K562 (cell line): ENCODE results near the gene AFDN. TPM values are rescaled to one million over a fixed set of nuclear protein-coding genes. Genes with fewer than 3 reads are reported as not detected.

Experiments
- ATAC-seq: fragments of 200-7000 bp; cut with Tn5 transposase; 3 replicates; pipeline ENCODE4 v1.9.1; 2020; ENCODE audit warnings: moderate library complexity
- BruUV-seq: library from RNA; stranded (reverse); fragments of 400-500 nt; replicated peaks from 2 replicates; lab custom pipeline; 2021; lab: Mats Ljungman, UMichigan
- CTCF ChIA-PET: fragments of 300-600 bp; formaldehyde crosslinking; extraction: SDS; loops from one replicate; lab custom pipeline; 2021; ENCODE audit warnings: low intra/inter-chr PET ratio; lab: Yijun Ruan, JAX
- POLR2A ChIA-PET: fragments of 300-600, 350-650 bp; sonication (Branson Sonifier 250); formaldehyde crosslinking; extraction: SDS; loops from one replicate; lab custom pipeline; 2021; ENCODE audit warnings: antibody characterized with exemption, inconsistent platforms; lab: Yijun Ruan, JAX
- DNase-seq, 4 experiments: peaks; one replicate each; pipeline versions ENCODE4 v3.0.0 to v3.0.0-alpha.2; 2011 to 2018; ENCODE audit warnings: low spot score in 3 of 4, mixed read lengths in 3 of 4; ENCODE audit errors: extremely low read depth in 1 of 4
- FAIRE-seq: peaks from 2 replicates; lab custom pipeline; 2011; peaks lifted over from hg19 to GRCh38; lab: Jason Lieb, UNC
- H2AFZ ChIP-seq: 2 replicates; pipeline ENCODE4 v1.6.0; 2011; ENCODE audit warnings: low read depth, low read length, control low read depth, inconsistent platforms
- H3K27ac ChIP-seq: fragments of 200-600 bp; 3 replicates; pipeline ENCODE4 v1.8.0; 2011; ENCODE audit warnings: low read depth, mild to moderate bottlenecking, control low read depth, inconsistent platforms, low read length, moderate library complexity, mixed read lengths; ENCODE audit errors: extremely low read depth
- H3K27me3 ChIP-seq, 2 experiments: fragments of 300-600 bp in 1 of 2; 2 replicates in 1 of 2; 3 replicates in 1 of 2; pipeline versions ENCODE4 v1.6.0 to v1.8.0; 2011; ENCODE audit warnings: inconsistent platforms in 2 of 2, low read length in 2 of 2, mild to moderate bottlenecking in 1 of 2, mixed read lengths in 1 of 2, moderate library complexity in 1 of 2; ENCODE audit not compliant: control insufficient read depth in 2 of 2, insufficient read depth in 2 of 2
- H3K36me3 ChIP-seq: fragments of 300-600 bp; 3 replicates; pipeline ENCODE4 v1.8.0; 2011; ENCODE audit warnings: mild to moderate bottlenecking, low read length, inconsistent platforms; ENCODE audit not compliant: control insufficient read depth, insufficient read depth
- H3K4me1 ChIP-seq, 2 experiments: fragments of 200-600 bp in 1 of 2; replicated peaks in 1 of 2; 2 replicates in 1 of 2; 3 replicates in 1 of 2; pipeline versions ENCODE4 v1.5.1 to v1.8.0; 2011; ENCODE audit warnings: inconsistent platforms in 2 of 2, low read length in 2 of 2, mild to moderate bottlenecking in 1 of 2, mixed read lengths in 1 of 2, moderate library complexity in 1 of 2; ENCODE audit not compliant: control insufficient read depth in 2 of 2, insufficient read depth in 2 of 2
- H3K4me2 ChIP-seq: 2 replicates; pipeline ENCODE4 v1.6.1; 2011; ENCODE audit warnings: low read length, control low read depth, inconsistent platforms, mixed read lengths; ENCODE audit not compliant: insufficient read depth
- H3K4me3 ChIP-seq: fragments of 200-600 bp; sonication (generic), shearing (Covaris generic); 2 replicates; pipeline ENCODE4 v1.5.1; 2016; ENCODE audit warnings: control low read depth, inconsistent platforms
- H3K79me2 ChIP-seq: fragments of 200-600 bp; 3 replicates; pipeline ENCODE4 v1.8.0; 2011; ENCODE audit warnings: low read length, inconsistent platforms; ENCODE audit not compliant: control insufficient read depth, insufficient read depth
- H3K9ac ChIP-seq, 2 experiments: 2 replicates each; pipeline versions ENCODE4 v1.6.0 to v1.6.1; 2011; ENCODE audit warnings: low read depth in 2 of 2, low read length in 2 of 2, control low read depth in 1 of 2, inconsistent platforms in 1 of 2, mild to moderate bottlenecking in 1 of 2, mixed read lengths in 1 of 2; ENCODE audit not compliant: insufficient read depth in 1 of 2
- H3K9me1 ChIP-seq: one replicate; pipeline ENCODE4 v1.6.0; 2011; ENCODE audit warnings: inconsistent platforms, mild to moderate bottlenecking, low read length, moderate library complexity; ENCODE audit not compliant: control insufficient read depth, insufficient read depth
- H3K9me3 ChIP-seq: replicated peaks from 2 replicates; pipeline ENCODE4 v1.5.1; 2011; ENCODE audit warnings: low read depth, low read length, inconsistent platforms; ENCODE audit not compliant: control insufficient read depth, insufficient read depth
- H4K20me1 ChIP-seq: replicated peaks from 2 replicates; pipeline ENCODE4 v1.6.1; 2011; ENCODE audit warnings: low read length, inconsistent platforms, mixed read lengths; ENCODE audit not compliant: control insufficient read depth, insufficient read depth
- BRF1 ChIP-seq: IDR thresholded peaks from 3 replicates; pipeline ENCODE4 v1.6.1; 2011; ENCODE audit warnings: borderline replicate concordance, mild to moderate bottlenecking; ENCODE audit not compliant: insufficient read length; ENCODE audit errors: extremely low read depth
- CHAMP1 ChIP-seq: fragments of 450-650 bp; IDR thresholded peaks from 2 replicates; pipeline ENCODE4 v1.6.1; 2016; ENCODE audit warnings: mild to moderate bottlenecking
- DPF2 ChIP-seq: fragments of 450-650 bp; IDR thresholded peaks from 2 replicates; pipeline ENCODE4 v1.6.1; 2016
- GTF2A2 ChIP-seq: IDR thresholded peaks from 2 replicates; pipeline ENCODE4 v1.6.1; 2016; ENCODE audit warnings: mild to moderate bottlenecking, missing genetic modification characterization, missing compliant biosample characterization
- HMGN3 ChIP-seq: IDR thresholded peaks from 2 replicates; pipeline ENCODE4 v1.6.1; 2011; ENCODE audit warnings: borderline replicate concordance, low read depth, mild to moderate bottlenecking, mixed read lengths, low read length; ENCODE audit not compliant: insufficient read length; ENCODE audit errors: extremely low read depth
- MCM3 ChIP-seq: fragments of 450-650 bp; IDR thresholded peaks from 2 replicates; pipeline ENCODE4 v1.6.1; 2016
- MTA2 ChIP-seq: fragments of 450-650 bp; IDR thresholded peaks from 2 replicates; pipeline ENCODE4 v1.6.1; 2016; ENCODE audit warnings: low read depth
- POLR2AphosphoS2 ChIP-seq: IDR thresholded peaks from 2 replicates; pipeline ENCODE4 v1.6.1; 2012; ENCODE audit warnings: low read length, improper control_type of control experiment
- SNAPC5 ChIP-seq: fragments of 250-450 bp; sonication (Bioruptor Pico); IDR thresholded peaks from 2 replicates; pipeline ENCODE4 v1.8.0; 2021; ENCODE audit warnings: moderate library complexity, mild to moderate bottlenecking, inconsistent platforms
- TCF3 ChIP-seq: sonication (generic); formaldehyde crosslinking; IDR thresholded peaks from 2 replicates; pipeline ENCODE4 v1.4.0; 2020; ENCODE audit warnings: mild to moderate bottlenecking, missing genetic modification reagents
- TEAD2 ChIP-seq: fragments of 450-650 bp; IDR thresholded peaks from 2 replicates; pipeline ENCODE4 v1.6.1; 2016; ENCODE audit warnings: missing genetic modification characterization, control low read depth, missing compliant biosample characterization
- THRB ChIP-seq: fragments of 450-650 bp; formaldehyde crosslinking; conservative IDR thresholded peaks from 2 replicates; pipeline ENCODE4 v1.4.0; 2022; ENCODE audit warnings: mild to moderate bottlenecking, missing genetic modification characterization
- WGBS: fragments of 100-300 bp; shearing (Covaris generic); methylation state at CpG from one replicate; pipeline ENCODE4 v1.1.6; 2016; ENCODE audit warnings: low coverage, mixed read lengths; ENCODE audit not compliant: insufficient coverage; ENCODE audit errors: missing lambda C conversion rate; 5-methylcytosine and 5-hydroxymethylcytosine counted together
- in situ Hi-C: fragments of 300-500 bp; cut with MboI; formaldehyde crosslinking; loops from 4 replicates; pipeline ENCODE4 v1.15.0; 2018; ENCODE audit warnings: inconsistent platforms, mixed read lengths
- intact Hi-C: fragments of 100-400 bp; cut with micrococcal nuclease; formaldehyde crosslinking; loops from 2 replicates; pipeline ENCODE4 v1.14.2; 2022
- polyA plus RNA-seq, 8 experiments: library from polyadenylated mRNA; depleted of rRNA in 4 of 8; stranded (reverse) in 5 of 8; unstranded in 3 of 8; fragments of >200 nt; fragmentation: Nextera tagmentation in 2 of 8; fragmentation: Illumina TruSeq in 1 of 8; extraction: Ambion mirVana in 2 of 8; extraction: Trizol in 1 of 8; gene quantifications; 2 replicates each; pipeline versions ENCODE4 v1.2.1 to v1.2.3, GENCODE V29; 2011 to 2014; ENCODE audit warnings: inconsistent platforms in 1 of 8, missing spikeins in 1 of 8
- total RNA-seq, 7 experiments: library from RNA; depleted of rRNA in 6 of 7; stranded (reverse); fragments of >200 nt in 6 of 7; fragmentation: Illumina TruSeq in 2 of 7; extraction: Trizol in 2 of 7; gene quantifications; 2 replicates each; pipeline versions ENCODE4 v1.2.1 to v1.2.3, GENCODE V29; 2011 to 2021; ENCODE audit warnings: low replicate concordance in 1 of 7

AFDN gene
- total and polyA plus RNA-seq, 9 of the 15 experiments (the other 6 are each of a cell fraction or from before 2014, with no cell fraction given), result 7.2 to 129 (median 105) TPM

- no peak for FAIRE-seq
- Histone ChIP-seq H3K9ac (peak overlapping the region in 1 of 2 experiments; percentile 64; a peak in 2 of 4 replicates), H3K79me2 (no peaks in the 10 kb centered on the region), H3K4me2 (no peak overlapping the region), H3K4me1 (peaks cover 0 to 17% of the 10 kb centered on the region in 2 experiments; a peak in 2 of 5 replicates), H2AFZ (no peak overlapping the region), H3K9me3 (no peaks in the 10 kb centered on the region), H4K20me1 (peaks cover 3% of the 10 kb centered on the region; the same call in 1 of the 2 replicates), H3K27ac (no peak overlapping the region), H3K4me3 (no peak overlapping the region), H3K9me1 (no peaks in the 10 kb centered on the region), H3K36me3 (no peaks in the 10 kb centered on the region), H3K27me3 (peaks cover 32 to 54% of the 10 kb centered on the region in 2 experiments)
- 11% methylated on average over 22 of the region's 22 CpGs for WGBS
- TF ChIP-seq MCM3, result no peak
- no peak for TF ChIP-seq THRB (CRISPR knock-in tag)
- TF ChIP-seq DPF2, result no peak
- TF ChIP-seq BRF1, result no peak
- TF ChIP-seq POLR2AphosphoS2, result no peak
- TF ChIP-seq TEAD2, result no peak
- TF ChIP-seq GTF2A2 (tag), result no peak
- no peak for TF ChIP-seq SNAPC5 (CRISPR knock-in tag)
- no peak for TF ChIP-seq HMGN3
- no peak for TF ChIP-seq TCF3
- no peak for TF ChIP-seq MTA2
- no peak for TF ChIP-seq CHAMP1
- DNase-seq, result no peak
- no TSS peak for BruUV-seq
- in situ Hi-C loops, result no loop called here
- ChIA-PET CTCF (no interaction called here), POLR2A (no interaction called here)
- ATAC-seq, result no peak
- intact Hi-C loops, result no loop called here
Observed at GRCh38 chr6:167995731-167996151, 169.0 kb downstream of the AFDN start.
